ENCODE measurements around the gene HIBCH. TPM values are rescaled to one million over a fixed set of nuclear protein-coding genes. Genes with fewer than 3 reads are reported as not detected.
"Not testable (repeated sequence)": the region's sequence is repeated elsewhere in the genome, so short reads cannot be mapped to it uniquely, and the experiment has no call there.

Gene HIBCH
- total RNA-seq, 2 experiments from 2014 or later = 26.6 to 30.3 TPM

DNA sequence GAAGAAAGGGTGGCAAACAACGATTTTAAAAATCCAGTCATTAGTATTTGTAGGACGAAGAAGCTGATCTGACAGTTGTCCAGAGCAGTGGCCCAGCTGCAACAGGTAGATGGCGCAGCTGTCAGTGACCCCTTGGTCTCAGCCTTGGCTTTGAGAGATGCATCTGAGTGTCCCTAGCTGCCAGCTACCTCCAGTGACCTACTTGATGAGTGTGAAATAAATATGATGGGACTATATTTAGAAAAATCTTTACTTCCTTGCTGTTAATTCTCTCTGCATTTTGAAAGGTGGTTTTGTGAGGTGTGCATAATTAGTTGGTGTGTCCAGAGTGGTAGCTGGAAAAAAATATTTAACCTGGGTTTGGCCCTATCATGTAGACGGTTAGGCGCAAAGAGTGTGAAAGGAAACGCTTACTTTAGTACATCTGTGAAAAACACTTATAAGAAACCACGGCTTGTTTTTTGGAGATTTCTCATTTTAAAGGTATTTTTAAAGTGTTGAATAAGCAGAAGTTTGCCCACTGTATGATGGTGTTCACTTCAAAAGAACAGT, 24.7 kb upstream of the HIBCH start:
- POLR2A ChIA-PET = interaction anchor here (0.6 to 2.2 kb wide), 2 partner anchors 25 to 303 kb away, joined by 4 to 8 read pairs; partner anchors contain the start of gene HIBCH

GRCh38 chr2:190343536-190344275, 24.1 kb upstream of the HIBCH start, which contains the start of gene INPP1:
Gene INPP1 (plus strand): TSS chr2:190343589. CDS start chr2:190360103, 16,514 bp downstream.
- ChIA-PET POLR2A (interaction anchor here (2.2 kb wide), 1 partner anchor 24 kb away, joined by 8 read pairs; the partner anchor contains the start of gene HIBCH), CTCF (interaction anchor here (0.7 to 1.5 kb wide), 5 partner anchors 8 to 190 kb away, joined by 3 to 4 read pairs (median 3); no protein-coding TSS in a partner anchor)

More for the DNA sequence above, 24.7 kb upstream of the HIBCH start:
- CTCF ChIA-PET = interaction anchor here (1.2 to 1.5 kb wide), 2 partner anchors 9 to 24 kb away, joined by 3 to 4 read pairs; no protein-coding TSS in a partner anchor

DNA sequence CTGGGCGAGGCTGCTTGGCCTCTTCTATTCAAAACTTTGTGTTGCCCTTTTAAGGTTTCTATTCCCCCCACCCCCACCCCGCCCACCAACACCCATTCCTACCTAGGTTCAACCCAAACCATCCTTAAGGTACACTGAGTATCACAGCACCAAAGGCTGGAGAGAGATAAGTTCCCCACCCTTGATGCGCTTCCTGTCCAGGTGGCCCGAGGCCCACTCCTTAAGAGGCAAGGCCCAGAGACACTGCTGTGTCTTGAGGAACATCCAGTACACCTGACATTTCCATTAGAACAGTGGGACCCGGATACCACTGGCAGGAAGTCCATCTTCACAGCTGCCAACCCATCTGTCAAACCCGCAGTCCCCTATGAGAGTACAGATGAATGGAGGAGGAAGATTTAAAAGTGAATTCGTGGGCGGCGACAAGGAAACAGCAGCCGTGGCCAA, 23.5 kb upstream of the HIBCH start:
- CTCF ChIA-PET = interaction anchor here (0.7 to 1.5 kb wide), 4 partner anchors 10 to 190 kb away, joined by 3 to 4 read pairs (median 3); no protein-coding TSS in a partner anchor
- POLR2A ChIA-PET = interaction anchor here (2.2 kb wide), 1 partner anchor 24 kb away, joined by 8 read pairs; the partner anchor contains the start of gene HIBCH

GRCh38 chr2:190342611-190343010, 23.0 kb upstream of the HIBCH start:
- ChIA-PET POLR2A (interaction anchor here (2.2 kb wide), 1 partner anchor 23 kb away, joined by 8 read pairs; the partner anchor contains the start of gene HIBCH), CTCF (no interaction called here)

GRCh38 chr2:190340369-190340768, 20.7 kb upstream of the HIBCH start:
- ChIA-PET CTCF (no interaction called here), POLR2A (no interaction called here)

GRCh38 chr2:190339394-190339793, 19.8 kb upstream of the HIBCH start:
- ChIA-PET CTCF (no interaction called here), POLR2A (no interaction called here)

DNA sequence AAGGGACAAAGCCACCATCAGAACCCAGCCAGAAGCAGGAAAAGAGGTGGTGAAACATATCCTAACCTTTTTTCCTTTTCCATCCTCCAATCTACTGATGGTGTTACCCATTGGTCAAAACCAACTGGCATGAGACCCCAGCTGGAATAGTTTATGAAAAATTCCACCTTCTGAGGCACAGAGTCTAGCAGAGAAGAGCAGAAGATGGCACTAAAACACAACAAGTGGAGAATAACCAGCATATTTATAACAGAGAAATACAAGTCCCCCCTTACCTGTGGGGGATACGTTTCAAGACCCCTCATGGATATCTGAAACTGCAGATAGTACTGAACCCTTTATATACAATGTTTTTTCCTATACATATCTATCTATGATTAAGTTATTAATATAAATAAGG, 18.8 kb upstream of the HIBCH start:
- POLR2A ChIA-PET = no interaction called here
- CTCF ChIA-PET = no interaction called here

DNA sequence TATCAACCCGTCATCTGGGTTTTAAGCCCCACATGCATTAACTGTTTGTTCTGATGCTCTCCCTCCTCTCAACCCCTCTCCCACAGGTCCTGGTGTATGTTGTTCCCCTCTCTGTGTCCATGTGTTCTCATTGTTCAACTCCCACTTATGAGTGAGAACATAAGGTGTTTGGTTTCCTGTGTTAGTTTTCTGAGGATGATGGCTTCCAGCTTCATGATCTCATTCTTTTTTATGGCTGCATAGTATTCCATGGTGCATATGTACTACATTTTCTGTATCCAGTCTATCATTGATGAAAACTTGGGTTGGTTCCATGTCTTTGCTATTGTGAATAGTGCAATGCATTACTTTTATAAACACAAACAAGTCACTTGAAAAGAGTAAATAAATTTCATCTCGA, 16.8 kb upstream of the HIBCH start:
- POLR2A ChIA-PET = no interaction called here
- CTCF ChIA-PET = interaction anchor here (1.6 kb wide), 1 partner anchor 8 kb away, joined by 3 read pairs; no protein-coding TSS in a partner anchor

- POLR2A ChIA-PET = not testable (repeated sequence)
- CTCF ChIA-PET = interaction anchor here (1.6 kb wide), 1 partner anchor 9 kb away, joined by 3 read pairs; no protein-coding TSS in a partner anchor
Measured at GRCh38 chr2:190335584-190335983, 16.0 kb upstream of the HIBCH start.

GRCh38 chr2:190335225-190335559, 15.6 kb upstream of the HIBCH start:
- ChIA-PET CTCF (interaction anchor here (1.6 kb wide), 1 partner anchor 9 kb away, joined by 3 read pairs; no protein-coding TSS in a partner anchor), POLR2A (no interaction called here)

DNA sequence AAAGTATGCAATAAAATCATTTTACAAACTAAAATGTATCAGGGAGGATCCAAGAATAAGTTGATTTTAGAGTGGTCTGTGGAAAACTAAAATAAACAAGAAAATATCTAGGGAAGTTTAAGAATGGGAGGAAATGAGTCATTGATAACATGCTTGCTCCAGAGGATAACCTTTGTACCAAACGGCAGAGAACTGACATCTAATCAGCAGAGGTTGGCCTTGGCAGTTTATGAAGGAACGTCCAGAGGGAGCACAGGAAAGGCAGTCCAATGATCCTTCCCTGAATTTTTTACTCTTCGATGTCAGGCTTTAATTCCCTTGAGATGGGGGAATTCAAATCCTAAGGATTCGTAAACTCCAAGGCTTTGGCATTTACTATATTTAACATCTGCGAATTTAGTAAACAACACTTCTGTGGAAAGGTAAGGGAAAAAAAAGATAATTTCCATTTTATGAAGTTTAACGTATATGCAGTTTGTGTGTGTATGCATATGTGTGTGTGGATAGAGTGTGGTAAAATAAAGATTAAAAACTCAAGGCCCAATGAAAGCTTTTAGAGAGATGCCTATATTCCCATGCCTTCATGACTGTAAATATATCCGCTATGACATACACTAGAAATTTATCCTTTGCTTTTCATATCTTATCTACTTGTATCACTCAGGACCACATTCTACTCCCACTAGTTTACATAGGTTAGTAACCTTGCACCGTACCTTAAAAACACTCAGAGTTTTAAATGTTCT, 15.0 kb upstream of the HIBCH start:
- CTCF ChIA-PET = interaction anchor here (1.6 kb wide), 1 partner anchor 9 kb away, joined by 3 read pairs; no protein-coding TSS in a partner anchor
- POLR2A ChIA-PET = no interaction called here

DNA sequence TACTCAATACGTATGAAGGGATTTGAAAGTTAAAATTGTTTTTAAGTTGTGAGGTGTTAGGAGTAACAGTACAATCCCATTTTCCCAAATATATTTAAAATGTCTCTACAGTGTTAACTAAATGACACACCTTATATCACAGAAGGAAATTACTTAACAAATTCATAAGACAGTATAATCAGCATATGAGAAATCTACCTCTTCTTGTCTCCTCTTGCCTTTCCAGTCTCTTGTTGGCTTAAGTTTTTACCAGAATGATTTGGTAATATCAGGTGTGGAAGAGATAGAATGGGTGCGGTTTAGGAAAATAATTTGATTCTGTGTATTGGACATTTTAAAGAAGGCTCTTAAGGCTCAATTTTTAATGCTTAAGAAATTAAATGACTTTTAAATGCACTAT, 14.3 kb upstream of the HIBCH start:
- ChIA-PET CTCF (no interaction called here), POLR2A (no interaction called here)

- ChIA-PET POLR2A (no interaction called here), CTCF (no interaction called here)
Measured at GRCh38 chr2:190333395-190333794, 13.8 kb upstream of the HIBCH start.

DNA sequence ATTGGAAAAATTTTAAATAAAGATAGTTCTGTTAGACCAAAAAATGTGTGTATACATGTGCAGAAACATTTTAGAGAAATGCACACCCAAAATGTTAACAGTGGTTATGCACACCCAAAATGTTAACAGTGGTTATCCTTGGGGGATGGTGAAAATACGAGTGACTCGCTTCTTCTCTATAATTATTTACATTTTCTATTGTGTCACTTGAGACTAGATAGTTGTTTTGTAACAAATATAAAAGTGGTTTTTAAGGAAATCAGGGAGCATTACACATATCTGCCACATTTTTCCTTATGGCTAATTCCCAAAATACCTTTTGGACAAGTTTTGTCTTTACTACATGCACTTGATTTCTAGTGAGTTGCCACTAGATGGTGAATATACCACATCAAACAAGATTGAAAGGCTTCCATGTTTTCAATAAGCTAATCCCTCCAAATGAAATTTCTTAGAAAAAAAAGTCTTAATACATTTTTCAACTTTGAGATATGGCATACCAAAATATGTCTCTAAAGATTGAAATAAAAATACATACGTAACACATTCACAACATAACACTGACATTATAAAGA, 9.0 kb upstream of the HIBCH start:
- ChIA-PET POLR2A (no interaction called here), CTCF (no interaction called here)

- CTCF ChIA-PET = no interaction called here
- POLR2A ChIA-PET = no interaction called here
Measured at GRCh38 chr2:190327867-190328572, 8.4 kb upstream of the HIBCH start.

DNA sequence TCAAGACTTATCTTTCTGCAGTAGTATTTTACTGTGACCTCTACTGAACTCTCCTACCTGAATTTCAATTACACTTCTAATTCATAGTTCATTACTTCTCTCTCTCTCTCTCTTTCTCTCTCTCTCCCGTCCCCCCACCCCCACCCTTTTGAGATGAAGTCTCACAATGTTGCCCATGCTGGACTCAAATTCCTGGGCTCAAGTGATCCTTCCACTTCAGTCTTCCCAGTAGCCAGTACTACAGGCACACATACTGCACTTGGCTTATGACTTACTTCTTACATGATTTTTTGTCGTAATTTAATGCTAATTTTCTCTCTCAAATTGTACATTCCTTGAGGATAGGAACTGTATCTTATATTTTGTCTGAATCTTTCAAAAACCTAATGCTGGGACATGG, 6.0 kb upstream of the HIBCH start:
- ChIA-PET POLR2A (no interaction called here), CTCF (no interaction called here)

DNA sequence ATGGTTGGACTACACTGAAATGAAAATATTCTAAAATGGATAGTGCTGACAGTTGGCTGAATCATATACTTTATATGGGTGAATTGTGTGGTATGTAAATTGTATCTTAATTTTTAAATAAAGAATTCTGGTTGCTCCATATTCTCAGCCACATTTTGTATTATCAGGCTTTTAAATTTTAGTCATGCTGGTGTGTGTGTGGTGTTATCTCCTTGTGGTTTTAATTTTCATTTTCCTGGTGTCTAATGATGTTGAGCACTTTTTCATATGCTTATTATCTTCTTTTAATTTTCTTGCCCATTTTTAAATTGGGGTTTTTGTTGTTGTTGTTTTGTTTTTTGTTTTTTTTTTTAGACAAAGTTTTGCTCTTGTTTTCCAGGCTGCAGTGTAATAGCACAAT, 3.8 kb upstream of the HIBCH start:
- CTCF ChIA-PET = no interaction called here
- POLR2A ChIA-PET = no interaction called here

DNA sequence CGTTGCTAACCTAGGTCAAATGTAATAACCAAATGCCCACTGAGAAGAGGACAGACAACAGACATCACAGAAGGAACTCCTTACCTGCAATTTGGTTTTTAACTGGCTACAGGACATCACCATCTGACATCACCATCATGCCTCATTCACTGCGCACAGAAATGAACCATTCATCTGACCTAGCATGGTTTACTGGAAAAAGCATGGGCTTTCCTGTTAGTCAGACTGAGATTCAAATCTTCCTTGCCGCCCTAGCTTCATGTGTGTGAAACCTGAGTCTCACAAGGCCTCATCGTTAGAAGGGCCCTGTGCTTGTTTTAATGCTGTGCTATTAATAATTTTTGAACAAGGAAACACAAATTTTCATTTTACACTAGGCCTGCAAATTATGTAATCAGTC, 1.1 kb upstream of the HIBCH start:
- POLR2A ChIA-PET = no interaction called here
- CTCF ChIA-PET = interaction anchor here (1.1 kb wide), 1 partner anchor 23 kb away, joined by 4 read pairs; the partner anchor contains the start of gene INPP1

DNA sequence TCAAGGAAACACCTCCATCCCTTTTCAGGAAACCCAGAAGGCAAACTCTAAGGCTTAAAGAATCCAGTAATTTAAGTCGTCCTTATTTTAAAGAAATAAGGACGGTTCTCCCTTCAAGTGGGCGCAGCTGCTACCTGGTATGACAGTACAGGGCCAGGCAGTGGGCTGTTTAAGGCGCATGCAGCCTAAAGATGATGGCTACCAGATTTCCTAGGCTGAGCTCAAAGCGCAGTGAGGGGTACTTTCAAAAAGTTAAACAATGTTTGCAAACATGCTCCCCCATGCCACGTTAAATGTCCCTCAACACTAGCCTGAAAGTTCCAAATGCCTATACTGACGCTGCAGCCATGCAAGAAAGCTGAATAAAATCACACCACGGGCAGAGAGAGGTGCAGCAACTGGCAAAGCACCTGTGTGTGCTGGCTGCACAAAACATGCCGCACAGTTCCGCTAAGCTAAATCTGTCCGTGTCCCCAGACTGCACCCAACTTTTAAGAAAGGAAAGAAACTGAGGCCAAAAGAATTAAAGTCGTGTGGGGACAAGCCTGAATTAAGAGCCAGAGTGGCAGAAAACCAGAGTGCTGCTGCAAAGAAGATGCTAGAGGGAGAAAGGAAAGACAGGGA, 583 bp downstream of the HIBCH start:
- ChIA-PET CTCF (interaction anchor here (1.2 kb wide), 1 partner anchor 64 kb away, joined by 3 read pairs; no protein-coding TSS in a partner anchor), POLR2A (interaction anchor here (1.3 to 1.9 kb wide), 2 partner anchors 16 to 24 kb away, joined by 3 to 8 read pairs; partner anchors contain the start of gene INPP1)
